ENCODE results near the gene IPO7.

- no peak for TF ChIP-seq CTCF (conservative IDR thresholded peaks at IDR 0.05)
- TF ChIP-seq EZH2 (IDR thresholded peaks at IDR 0.05; ENCODE audit: low read depth) = no peak
Measured at GRCh38 chr11:9396310-9396709, 11.9 kb downstream of the IPO7 start.
